CD8-positive, alpha-beta memory T cell (primary cell): Measurements from ENCODE around the gene GPN1. TPM values are rescaled to one million over a fixed set of nuclear protein-coding genes. Genes with fewer than 3 reads are reported as not detected.
"Not testable (repeated sequence)": the region's sequence is repeated elsewhere in the genome, so short reads cannot be mapped to it uniquely, and the experiment has no call there.

ENCODE experiments used
- CTCF ChIA-PET: fragments of 350-600 bp; sonication (Branson Sonifier 250); formaldehyde crosslinking; loops from one replicate; lab custom pipeline; 2021; ENCODE audit warnings: antibody characterized with exemption; lab: Charles Lee
- POLR2A ChIA-PET: fragments of 350-600 bp; sonication (Branson Sonifier 250); formaldehyde crosslinking; loops from one replicate; lab custom pipeline; 2021; ENCODE audit warnings: antibody characterized with exemption; lab: Charles Lee
- DNase-seq, 5 donors: peaks; one replicate each; pipeline versions ENCODE4 v3.0.0 to v3.0.0-alpha.2; 2020 to 2022; ENCODE audit warnings: mixed read lengths in 1 of 5
- H3K27ac ChIP-seq: one replicate; pipeline ENCODE4 v1.7.0; 2013; ENCODE audit warnings: low read depth, mild to moderate bottlenecking, low read length, moderate library complexity
- H3K27me3 ChIP-seq: 2 replicates; pipeline ENCODE4 v1.7.0; 2013; ENCODE audit warnings: low read length, mild to moderate bottlenecking; ENCODE audit not compliant: insufficient read depth, poor library complexity, severe bottlenecking
- H3K36me3 ChIP-seq: 2 replicates; pipeline ENCODE4 v1.7.0; 2013; ENCODE audit warnings: mild to moderate bottlenecking, low read length, moderate library complexity; ENCODE audit not compliant: insufficient read depth
- H3K4me1 ChIP-seq: 2 replicates; pipeline ENCODE4 v1.7.0; 2013; ENCODE audit warnings: mild to moderate bottlenecking, low read length, moderate library complexity; ENCODE audit not compliant: insufficient read depth
- H3K4me3 ChIP-seq: 2 replicates; pipeline ENCODE4 v1.7.0; 2013; ENCODE audit warnings: mild to moderate bottlenecking, low read length
- H3K9me3 ChIP-seq: 2 replicates; pipeline ENCODE4 v1.7.0; 2013; ENCODE audit warnings: mild to moderate bottlenecking, low read length
- H3K27ac Mint-ChIP-seq, 8 donors: one replicate each; pipeline ENCODE4 v1.8.0; 2020 to 2021; ENCODE audit warnings: mixed read lengths in 8 of 8, mild to moderate bottlenecking in 6 of 8, inconsistent platforms in 3 of 8, moderate library complexity in 3 of 8
- H3K27me3 Mint-ChIP-seq, 2 donors: one replicate each; pipeline ENCODE4 v1.8.0; 2020 to 2021; ENCODE audit warnings: mixed read lengths in 2 of 2, mild to moderate bottlenecking in 1 of 2, moderate library complexity in 1 of 2
- H3K36me3 Mint-ChIP-seq, 3 donors: one replicate each; pipeline ENCODE4 v1.8.0; 2020 to 2021; ENCODE audit warnings: mixed read lengths in 3 of 3, inconsistent platforms in 1 of 3, mild to moderate bottlenecking in 1 of 3
- H3K4me1 Mint-ChIP-seq, 3 donors: one replicate each; pipeline ENCODE4 v1.8.0; 2020 to 2021; ENCODE audit warnings: mixed read lengths in 3 of 3, inconsistent platforms in 1 of 3, mild to moderate bottlenecking in 1 of 3
- H3K4me3 Mint-ChIP-seq, 7 donors: one replicate each; pipeline ENCODE4 v1.8.0; 2020 to 2021; ENCODE audit warnings: mixed read lengths in 7 of 7, mild to moderate bottlenecking in 6 of 7, moderate library complexity in 4 of 7, inconsistent platforms in 2 of 7
- H3K9me3 Mint-ChIP-seq, 5 donors: one replicate each; pipeline ENCODE4 v1.8.0; 2020 to 2022; ENCODE audit warnings: mixed read lengths in 5 of 5, mild to moderate bottlenecking in 3 of 5, moderate library complexity in 2 of 5, inconsistent platforms in 1 of 5
- polyA plus RNA-seq: library from polyadenylated mRNA; unstranded; fragments of 300-500 nt; fragmentation: Illumina TruSeq; gene quantifications from one replicate; pipeline ENCODE4 v1.2.3, GENCODE V29; 2021
- total RNA-seq, 2 experiments: library from RNA; stranded (reverse); gene quantifications; one replicate each; pipeline ENCODE4 v1.2.3, GENCODE V29; 2021

The GPN1 gene
- total and polyA plus RNA-seq, 3 experiments from 2014 or later = 63.6 to 70.5 (median 67.3) TPM

DNA sequence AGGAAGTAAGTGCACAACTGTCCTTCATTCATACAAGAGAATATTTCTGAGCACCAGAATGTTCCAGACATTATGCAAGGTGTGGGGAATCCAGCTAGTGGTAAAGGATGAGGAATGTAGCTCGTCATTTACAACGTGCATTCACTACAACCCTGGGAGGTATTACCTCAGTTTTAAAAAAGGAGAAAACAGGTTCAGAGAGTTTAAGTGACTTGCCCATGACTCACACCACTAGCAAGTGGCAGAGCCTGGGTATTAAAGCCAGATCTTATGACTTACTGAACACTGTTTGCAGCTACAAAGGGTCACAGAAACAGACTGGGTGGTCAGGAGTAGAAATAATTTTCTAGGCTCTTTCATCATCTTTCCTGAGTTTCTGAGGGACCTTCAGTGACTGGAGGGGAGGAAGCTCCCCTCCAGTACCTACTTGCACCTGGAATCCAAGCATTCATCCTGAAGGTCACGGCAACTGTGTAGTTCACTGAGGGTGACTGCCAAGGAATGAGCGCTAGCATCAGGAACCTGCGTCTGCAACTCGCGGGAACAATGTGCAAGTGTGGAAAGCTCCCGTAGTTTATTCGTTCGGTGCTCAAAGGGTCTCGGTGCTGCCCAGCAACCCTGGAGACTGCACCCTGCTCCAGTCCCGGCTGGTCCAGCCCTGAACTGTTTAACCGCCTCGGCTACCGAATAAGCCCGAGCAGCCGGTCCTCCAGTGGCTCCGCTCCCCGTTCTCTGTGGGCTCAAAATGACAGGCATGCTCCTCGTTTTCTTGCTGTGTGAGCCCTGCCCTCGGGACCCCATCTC, 685 bp upstream of the GPN1 start:
- Mint-ChIP-seq H3K36me3 (peaks cover 0 to 42% (median 19%) of the 10 kb centered on the region in 3 donors), H3K4me3 (peak overlapping the region in 2 of 7 donors; percentile 21 to 61), H3K27me3 (no peaks in the 10 kb centered on the region), H3K27ac (peak overlapping the region in 3 of 8 donors; percentile 48 to 83 (median 67)), H3K9me3 (no peaks in the 10 kb centered on the region), H3K4me1 (peaks cover 15 to 23% (median 22%) of the 10 kb centered on the region in 3 donors)
- Histone ChIP-seq H3K4me1 (peaks cover 15% of the 10 kb centered on the region), H3K27me3 (no peaks in the 10 kb centered on the region), H3K27ac (peak overlapping the region; percentile 84), H3K36me3 (peaks cover 28% of the 10 kb centered on the region), H3K9me3 (no peaks in the 10 kb centered on the region), H3K4me3 (peak overlapping the region; percentile 88)
- POLR2A ChIA-PET = interaction anchor here (0.7 to 1.2 kb wide), 3 partner anchors 35 to 730 kb away, joined by 3 to 4 read pairs (median 3); partner anchors contain the start of genes PPM1G, SLC4A1AP and SUPT7L
- CTCF ChIA-PET = interaction anchor here (0.8 to 1.7 kb wide), 4 partner anchors 17 to 259 kb away, joined by 3 to 4 read pairs (median 3); partner anchors contain the start of genes PPM1G, SLC4A1AP and SUPT7L
- DNase-seq = no peak

DNA sequence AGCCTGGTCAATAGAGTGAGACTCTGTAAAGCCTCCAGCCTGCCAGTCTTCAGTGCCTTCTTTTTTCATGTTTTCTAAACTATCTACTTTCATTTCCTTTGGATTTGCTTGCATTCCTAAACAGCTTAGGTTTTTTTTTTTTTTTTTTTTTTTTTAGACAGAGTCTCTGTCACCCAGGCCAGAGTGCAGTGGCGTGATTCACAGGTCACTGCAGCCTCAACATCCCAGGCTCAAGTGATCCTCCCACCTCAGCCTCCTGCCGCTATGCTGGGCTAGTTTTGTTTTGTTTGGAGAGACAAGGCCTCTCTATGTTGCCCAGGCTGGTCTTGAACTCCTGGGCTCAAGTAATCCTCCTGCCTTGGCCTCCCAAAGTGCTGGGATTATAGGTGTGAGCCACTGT, 1.4 kb downstream of the GPN1 start:
- DNase-seq, H3K9me3 ChIP-seq, H3K4me3 ChIP-seq, CTCF ChIA-PET, H3K27me3 ChIP-seq, POLR2A ChIA-PET, H3K27me3 Mint-ChIP-seq, H3K9me3 Mint-ChIP-seq, H3K27ac ChIP-seq: not testable (repeated sequence)
- H3K36me3 Mint-ChIP-seq = peaks cover 10 to 46% (median 26%) of the 10 kb centered on the region in 3 donors
- H3K4me1 ChIP-seq = peaks cover 15% of the 10 kb centered on the region
- peaks cover 37% of the 10 kb centered on the region for H3K36me3 ChIP-seq
- H3K27ac Mint-ChIP-seq = peak overlapping the region in 3 of 8 donors; percentile 66 to 90 (median 66)
- peaks cover 15 to 31% (median 23%) of the 10 kb centered on the region in 3 donors for H3K4me1 Mint-ChIP-seq
- H3K4me3 Mint-ChIP-seq = peak overlapping the region in 3 of 7 donors; percentile 34 to 67 (median 38)

DNA sequence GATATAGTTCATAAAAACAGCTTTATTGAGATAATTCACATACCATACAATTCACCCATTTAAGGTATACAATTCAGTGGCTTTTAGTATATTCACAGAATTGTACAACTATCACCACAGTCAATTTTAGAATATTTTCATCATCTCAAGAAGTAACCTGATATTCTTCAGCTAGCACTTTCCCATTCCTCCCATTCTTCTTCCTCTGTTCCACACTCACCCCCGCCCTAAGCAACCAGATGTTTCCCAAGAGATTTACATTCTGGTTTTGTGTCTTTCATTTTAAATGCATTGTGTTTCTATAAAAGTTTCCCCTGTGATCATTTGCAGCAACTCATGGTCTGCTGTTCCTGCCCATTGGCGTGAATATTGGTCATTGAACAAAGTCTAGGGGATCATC, 5.4 kb downstream of the GPN1 start:
- POLR2A ChIA-PET = no interaction called here
- no peak overlapping the region for H3K4me3 Mint-ChIP-seq
- Histone ChIP-seq H3K36me3 (peaks cover 57% of the 10 kb centered on the region), H3K9me3 (no peaks in the 10 kb centered on the region), H3K4me1 (peaks cover 15% of the 10 kb centered on the region), H3K27ac (no peak overlapping the region), H3K27me3 (no peaks in the 10 kb centered on the region), H3K4me3 (no peak overlapping the region)
- H3K36me3 Mint-ChIP-seq = peaks cover 13 to 76% (median 37%) of the 10 kb centered on the region in 3 donors
- no peak for DNase-seq
- CTCF ChIA-PET = no interaction called here
- H3K9me3 Mint-ChIP-seq = no peaks in the 10 kb centered on the region
- H3K4me1 Mint-ChIP-seq = peaks cover 23 to 51% (median 40%) of the 10 kb centered on the region in 3 donors
- no peak overlapping the region for H3K27ac Mint-ChIP-seq
- no peaks in the 10 kb centered on the region for H3K27me3 Mint-ChIP-seq

DNA sequence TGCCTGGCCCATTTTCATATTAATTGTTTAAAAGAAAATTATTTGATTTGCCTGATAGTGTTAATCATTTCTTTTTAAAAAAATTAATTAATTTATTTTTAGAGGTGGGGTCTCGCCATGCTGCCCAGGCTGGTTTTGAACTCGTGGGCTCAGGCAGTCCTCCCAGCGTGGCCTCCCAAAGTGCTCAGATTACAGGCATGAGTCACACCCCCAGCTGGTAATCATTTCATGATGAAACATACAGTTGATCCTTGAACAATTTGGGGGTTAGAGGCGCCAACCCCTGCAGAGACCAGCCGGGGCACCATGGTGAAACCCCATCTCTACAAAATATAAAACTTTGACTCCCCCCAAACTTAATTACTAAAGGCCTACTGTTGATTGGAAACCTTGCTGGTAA, 7.9 kb downstream of the GPN1 start:
- DNase-seq = no peak
- Histone ChIP-seq H3K4me1 (peaks cover 8% of the 10 kb centered on the region), H3K9me3 (no peaks in the 10 kb centered on the region), H3K27me3 (no peaks in the 10 kb centered on the region), H3K36me3 (peaks cover 61% of the 10 kb centered on the region), H3K27ac (no peak overlapping the region), H3K4me3 (no peak overlapping the region)
- Mint-ChIP-seq H3K4me1 (peaks cover 10 to 37% (median 23%) of the 10 kb centered on the region in 3 donors), H3K27ac (no peak overlapping the region), H3K36me3 (peaks cover 13 to 84% (median 40%) of the 10 kb centered on the region in 3 donors), H3K4me3 (no peak overlapping the region), H3K9me3 (no peaks in the 10 kb centered on the region), H3K27me3 (no peaks in the 10 kb centered on the region)
- ChIA-PET POLR2A (no interaction called here), CTCF (no interaction called here)

DNA sequence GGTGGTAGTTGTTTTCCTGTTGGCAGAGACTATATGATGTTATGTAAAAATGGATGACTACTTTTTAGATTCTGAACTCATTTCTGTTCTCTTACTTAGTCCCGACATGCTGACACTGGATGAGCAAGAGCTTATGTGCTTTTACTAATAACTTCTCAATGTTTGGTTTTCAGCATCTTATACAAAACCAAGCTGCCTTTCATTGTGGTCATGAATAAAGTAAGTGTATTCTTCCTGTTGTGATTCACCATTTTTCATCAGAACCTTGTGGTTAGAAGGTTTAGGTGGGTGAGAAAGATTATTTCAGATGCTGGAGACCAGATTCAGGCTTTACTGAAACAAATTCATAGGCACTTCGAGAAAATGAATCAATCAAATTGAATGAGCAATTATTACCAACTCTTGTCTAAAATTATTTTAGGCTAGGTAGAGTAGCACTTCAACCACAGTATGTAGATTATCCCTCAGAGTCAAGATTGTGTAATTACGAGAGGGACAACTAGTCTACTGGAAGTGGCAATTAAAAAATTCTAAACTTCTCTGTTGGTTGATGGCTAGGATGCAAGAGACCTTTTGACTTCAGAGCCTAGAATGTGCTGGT, 9.3 kb downstream of the GPN1 start:
- POLR2A ChIA-PET = no interaction called here
- Mint-ChIP-seq H3K9me3 (no peaks in the 10 kb centered on the region), H3K27ac (peak overlapping the region in 7 of 8 donors; percentile 13 to 95 (median 91)), H3K4me3 (peak overlapping the region in 4 of 7 donors; percentile 35 to 57 (median 42)), H3K27me3 (no peaks in the 10 kb centered on the region), H3K36me3 (peaks cover 13 to 81% (median 33%) of the 10 kb centered on the region in 3 donors), H3K4me1 (peaks cover 10 to 29% (median 17%) of the 10 kb centered on the region in 3 donors)
- no peaks in the 10 kb centered on the region for H3K27me3 ChIP-seq
- peaks cover 8% of the 10 kb centered on the region for H3K4me1 ChIP-seq
- H3K4me3 ChIP-seq = no peak overlapping the region
- H3K36me3 ChIP-seq = peaks cover 59% of the 10 kb centered on the region
- no peaks in the 10 kb centered on the region for H3K9me3 ChIP-seq
- H3K27ac ChIP-seq = no peak overlapping the region
- DNase-seq = peak in 1 of 5 donors; percentile 40
- CTCF ChIA-PET = no interaction called here

DNA sequence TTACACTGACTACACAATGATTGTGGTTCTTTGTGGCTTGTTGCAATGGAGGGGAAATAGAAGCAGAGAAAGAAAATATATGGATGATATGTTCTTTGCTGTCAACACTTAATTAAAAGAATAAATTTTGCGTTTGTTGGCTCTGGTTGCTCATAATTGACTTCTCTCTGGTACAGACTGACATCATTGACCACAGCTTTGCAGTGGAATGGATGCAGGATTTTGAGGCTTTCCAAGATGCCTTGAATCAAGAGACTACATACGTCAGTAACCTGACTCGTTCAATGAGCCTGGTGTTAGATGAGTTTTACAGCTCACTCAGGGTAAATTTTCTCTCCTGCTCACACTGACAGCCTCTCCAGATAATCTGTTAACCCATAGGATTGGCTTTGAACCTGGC, 9.9 kb downstream of the GPN1 start:
- H3K9me3 ChIP-seq = no peaks in the 10 kb centered on the region
- Mint-ChIP-seq H3K4me3 (peak overlapping the region in 1 of 7 donors; percentile 28), H3K27ac (peak overlapping the region; percentile 13 to 95 (median 87)), H3K36me3 (peaks cover 13 to 81% (median 30%) of the 10 kb centered on the region in 3 donors), H3K27me3 (no peaks in the 10 kb centered on the region), H3K4me1 (peaks cover 10 to 29% (median 17%) of the 10 kb centered on the region in 3 donors), H3K9me3 (no peaks in the 10 kb centered on the region)
- POLR2A ChIA-PET = no interaction called here
- peaks cover 8% of the 10 kb centered on the region for H3K4me1 ChIP-seq
- H3K27ac ChIP-seq = no peak overlapping the region
- H3K27me3 ChIP-seq = no peaks in the 10 kb centered on the region
- CTCF ChIA-PET = no interaction called here
- H3K4me3 ChIP-seq = no peak overlapping the region
- no peak for DNase-seq
- peaks cover 56% of the 10 kb centered on the region for H3K36me3 ChIP-seq

DNA sequence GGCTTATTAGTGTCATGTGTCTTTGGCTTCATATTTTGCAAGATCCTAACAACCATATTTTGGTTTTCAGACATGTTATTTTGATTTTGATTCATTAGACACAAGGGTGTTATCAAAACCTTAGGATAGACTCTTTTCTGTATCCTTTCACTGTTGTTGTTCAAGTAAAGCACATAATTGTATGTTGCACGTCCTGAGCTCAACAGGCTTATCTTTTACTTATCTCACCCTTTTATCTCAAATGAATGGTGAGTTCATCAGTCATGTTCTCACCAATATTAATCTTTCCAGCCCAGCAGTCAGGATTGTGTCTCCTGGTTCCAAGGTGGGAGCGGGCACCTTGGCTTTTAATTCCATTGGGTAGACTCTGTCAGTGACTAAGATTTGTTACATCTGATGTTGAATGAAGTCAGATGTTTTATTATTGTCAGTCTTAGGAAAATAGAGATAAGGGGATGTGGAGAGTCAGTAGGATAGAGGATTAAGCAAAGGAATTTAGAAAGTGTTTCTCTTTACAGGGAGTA, 11.9 kb downstream of the GPN1 start:
- Mint-ChIP-seq H3K36me3 (peaks cover 3 to 78% (median 14%) of the 10 kb centered on the region in 3 donors), H3K27me3 (no peaks in the 10 kb centered on the region), H3K4me3 (no peak overlapping the region), H3K4me1 (peaks cover 10 to 17% (median 15%) of the 10 kb centered on the region in 3 donors), H3K9me3 (no peaks in the 10 kb centered on the region), H3K27ac (peak overlapping the region in 1 of 8 donors; percentile 54)
- POLR2A ChIA-PET = no interaction called here
- Histone ChIP-seq H3K4me3 (no peak overlapping the region), H3K27me3 (no peaks in the 10 kb centered on the region), H3K27ac (no peak overlapping the region), H3K4me1 (peaks cover 8% of the 10 kb centered on the region), H3K9me3 (no peaks in the 10 kb centered on the region), H3K36me3 (peaks cover 44% of the 10 kb centered on the region)
- DNase-seq = no peak
- CTCF ChIA-PET = no interaction called here
